Stimulated activated naive CD8-positive, alpha-beta T cell treated with anti-CD3 and anti-CD28 coated beads, Interleukin-15, amount 100 ng/mL, for 72 hours (primary cell): Measurements from ENCODE around the gene GON4L.
A peak's percentile ranks its signal among the peaks of the same experiment; 100 is the strongest.
"Not testable (repeated sequence)": the region's sequence is repeated elsewhere in the genome, so short reads cannot be mapped to it uniquely, and the experiment has no call there.

ENCODE experiments used
- ATAC-seq: fragments of 150-1000 bp; cut with Tn5 transposase; 2 replicates; pipeline ENCODE4 v1.10.0; 2021; ENCODE audit warnings: mild to moderate bottlenecking, moderate library complexity
- DNase-seq, 2 donors: peaks; one replicate each; pipeline ENCODE4 v3.0.0; 2021 to 2022
- H3K27ac Mint-ChIP-seq, 2 donors: one replicate each; pipeline ENCODE4 v1.8.0; 2022; ENCODE audit warnings: mild to moderate bottlenecking in 2 of 2, mixed read lengths in 2 of 2, moderate library complexity in 2 of 2
- H3K27me3 Mint-ChIP-seq: one replicate; pipeline ENCODE4 v1.8.0; 2022; ENCODE audit warnings: mixed read lengths
- H3K4me1 Mint-ChIP-seq: one replicate; pipeline ENCODE4 v1.8.0; 2022; ENCODE audit warnings: mild to moderate bottlenecking, mixed read lengths
- H3K4me3 Mint-ChIP-seq, 2 donors: one replicate each; pipeline ENCODE4 v1.8.0; 2022; ENCODE audit warnings: mild to moderate bottlenecking in 2 of 2, mixed read lengths in 2 of 2, moderate library complexity in 1 of 2
- H3K9me3 Mint-ChIP-seq, 2 donors: one replicate each; pipeline ENCODE4 v1.8.0; 2022; ENCODE audit warnings: mixed read lengths in 2 of 2

The GON4L gene

GRCh38 chr1:155856257-155856974 lies 598 bp downstream of the GON4L start:
- Mint-ChIP-seq H3K4me1 (peaks cover 81% of the 10 kb centered on the region), H3K27me3 (no peaks in the 10 kb centered on the region), H3K9me3 (peaks cover 0 to 4% of the 10 kb centered on the region in 2 donors), H3K4me3 (peak overlapping the region; percentile 100), H3K27ac (peak overlapping the region; percentile 99 to 100)
- no peak for DNase-seq
- ATAC-seq, result no peak

DNA sequence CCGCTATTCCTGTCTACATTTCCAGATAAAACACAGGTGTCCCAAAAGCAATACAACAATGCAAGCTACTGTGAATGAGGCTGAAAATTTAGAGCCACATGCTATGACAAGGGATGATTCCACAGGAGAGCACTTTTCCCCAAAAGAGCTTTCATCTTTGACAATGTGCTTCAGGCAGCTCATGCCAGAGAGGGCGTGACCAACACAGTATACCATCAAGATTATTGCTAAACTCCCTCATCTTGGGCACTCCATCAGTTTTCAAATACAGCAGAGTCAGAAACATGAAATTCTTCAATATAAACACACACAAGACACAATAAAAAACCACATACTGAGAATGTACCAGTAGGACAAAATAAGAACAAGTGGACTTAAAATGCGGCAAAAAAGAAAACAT lies 6.7 kb downstream of the GON4L start:
- peak overlapping the region; percentile 4 to 11 for H3K4me3 Mint-ChIP-seq
- no peaks in the 10 kb centered on the region for H3K27me3 Mint-ChIP-seq
- peaks cover 70% of the 10 kb centered on the region for H3K4me1 Mint-ChIP-seq
- no peak overlapping the region for H3K27ac Mint-ChIP-seq
- H3K9me3 Mint-ChIP-seq, result peaks cover 0 to 4% of the 10 kb centered on the region in 2 donors
- ATAC-seq, result no peak
- DNase-seq, result no peak

DNA sequence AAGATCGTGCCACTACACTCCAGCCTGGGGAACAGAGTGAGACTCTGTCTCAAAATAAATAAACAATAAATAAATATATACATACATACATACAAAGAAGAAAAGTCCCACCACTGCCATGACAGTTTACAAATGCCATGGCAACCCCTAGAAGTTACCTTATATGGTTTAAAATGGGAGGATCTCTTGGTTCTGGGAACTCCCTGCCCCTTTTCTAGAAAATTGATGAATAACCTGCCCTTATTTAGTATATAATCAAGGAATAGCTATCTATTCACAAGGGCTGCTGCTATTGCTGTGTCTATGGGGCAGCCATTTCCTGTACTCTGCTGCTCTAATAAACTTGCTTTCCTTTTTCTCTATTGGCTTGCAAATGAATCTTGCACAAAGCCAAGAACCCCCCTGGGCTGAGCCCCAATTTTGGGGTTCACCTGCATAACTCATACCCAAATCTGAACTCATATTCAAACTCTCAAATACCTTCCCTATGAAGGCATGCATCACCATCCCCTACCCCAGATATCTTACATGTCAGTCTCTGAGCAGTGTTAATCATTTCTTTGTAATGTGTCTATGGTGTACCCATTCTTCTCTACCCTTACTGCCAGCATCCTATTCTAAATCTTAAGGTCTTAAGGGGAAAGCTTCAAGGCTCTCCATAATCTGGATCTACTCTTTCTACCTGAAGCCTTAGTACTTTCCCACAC lies 9.0 kb downstream of the GON4L start:
- H3K4me1 Mint-ChIP-seq, result peaks cover 79% of the 10 kb centered on the region

GRCh38 chr1:155844860-155845421 lies 12.1 kb downstream of the GON4L start:
- Mint-ChIP-seq H3K4me3 (no peak overlapping the region), H3K27ac (no peak overlapping the region), H3K9me3 (no peaks in the 10 kb centered on the region), H3K27me3 (no peaks in the 10 kb centered on the region), H3K4me1 (peaks cover 51% of the 10 kb centered on the region)
- ATAC-seq (no peak), DNase-seq (no peak)

More for the DNA sequence above, 9.0 kb downstream of the GON4L start:
- Mint-ChIP-seq H3K9me3 (peaks cover 0 to 4% of the 10 kb centered on the region in 2 donors), H3K4me3 (peak overlapping the region; percentile 58), H3K27me3 (no peaks in the 10 kb centered on the region), H3K27ac (peak overlapping the region in 1 of 2 donors; percentile 66)
- ATAC-seq (peak; percentile 98), DNase-seq (peak in 1 of 2 donors; percentile 7)

DNA sequence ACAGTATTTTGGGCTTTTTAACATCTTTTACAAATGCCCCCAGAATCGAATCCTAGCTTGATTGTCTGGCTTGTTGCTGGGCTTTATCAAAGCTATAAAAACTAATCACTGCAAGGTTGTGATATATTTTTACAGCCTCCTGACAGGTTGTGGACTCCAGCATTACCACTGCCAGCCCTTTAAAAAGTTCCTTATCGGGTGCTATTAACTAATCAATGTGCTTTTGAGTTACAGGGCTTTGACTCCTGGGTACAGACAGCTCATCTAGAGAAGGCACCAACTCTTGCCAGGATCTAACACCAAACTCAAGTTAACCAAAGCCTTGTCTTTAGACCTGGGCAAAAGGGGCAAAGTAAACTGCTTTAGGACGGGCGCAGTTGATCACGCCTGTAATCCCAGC lies 16.6 kb downstream of the GON4L start:
- no peak overlapping the region for H3K4me3 Mint-ChIP-seq
- DNase-seq (no peak), ATAC-seq (no peak)
- no peaks in the 10 kb centered on the region for H3K27me3 Mint-ChIP-seq
- H3K9me3 Mint-ChIP-seq, result no peaks in the 10 kb centered on the region
- H3K4me1 Mint-ChIP-seq, result peaks cover 36% of the 10 kb centered on the region
- no peak overlapping the region for H3K27ac Mint-ChIP-seq

DNA sequence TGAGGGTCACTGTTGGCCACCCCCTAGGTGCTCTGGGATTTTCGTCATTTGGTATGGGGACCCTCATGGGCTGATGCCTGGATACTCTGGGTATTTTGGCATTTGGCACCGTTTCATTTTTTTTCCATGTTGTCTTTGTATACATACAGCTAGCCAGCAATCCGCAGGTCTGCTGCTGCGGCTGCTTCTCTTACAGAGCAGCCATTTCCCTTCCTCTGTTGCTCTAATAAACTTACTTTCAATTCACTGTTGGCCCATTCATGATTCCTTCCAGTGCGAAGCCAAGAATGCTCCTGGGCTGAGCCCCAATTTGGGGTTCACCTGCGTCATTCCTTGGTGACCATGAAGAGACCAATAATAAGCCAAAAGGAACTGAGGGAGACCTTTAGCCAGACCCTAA lies 21.5 kb downstream of the GON4L start:
- Mint-ChIP-seq H3K27me3 (no peaks in the 10 kb centered on the region), H3K27ac (no peak overlapping the region), H3K4me1 (peaks cover 22% of the 10 kb centered on the region), H3K9me3 (no peaks in the 10 kb centered on the region), H3K4me3 (no peak overlapping the region)
- ATAC-seq (no peak), DNase-seq (no peak)

DNA sequence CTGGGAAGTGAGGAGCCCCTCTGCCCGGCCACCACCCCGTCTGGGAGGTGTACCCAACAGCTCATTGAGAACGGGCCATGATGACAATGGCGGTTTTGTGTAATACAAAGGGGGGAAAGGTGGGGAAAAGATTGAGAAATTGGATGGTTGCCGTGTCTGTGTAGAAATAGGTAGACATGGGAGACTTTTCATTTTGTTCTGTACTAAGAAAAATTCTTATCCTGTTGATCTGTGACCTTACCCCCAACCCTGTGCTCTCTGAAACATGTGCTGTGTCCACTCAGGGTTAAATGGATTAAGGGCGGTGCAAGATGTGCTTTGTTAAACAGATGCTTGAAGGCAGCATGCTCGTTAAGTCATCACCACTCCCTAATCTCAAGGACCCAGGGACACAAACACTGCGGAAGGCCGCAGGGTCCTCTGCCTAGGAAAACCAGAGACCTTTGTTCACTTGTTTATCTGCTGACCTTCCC lies 22.1 kb downstream of the GON4L start:
- ATAC-seq, H3K27me3 Mint-ChIP-seq, H3K4me3 Mint-ChIP-seq, DNase-seq, H3K9me3 Mint-ChIP-seq, H3K27ac Mint-ChIP-seq: not testable (repeated sequence)
- H3K4me1 Mint-ChIP-seq, result peaks cover 22% of the 10 kb centered on the region

GRCh38 chr1:155834296-155834926 lies 22.6 kb downstream of the GON4L start:
- H3K27ac Mint-ChIP-seq, result peak overlapping the region in 1 of 2 donors; percentile 90
- H3K4me1 Mint-ChIP-seq, result peaks cover 22% of the 10 kb centered on the region
- H3K27me3 Mint-ChIP-seq, result no peaks in the 10 kb centered on the region
- no peaks in the 10 kb centered on the region for H3K9me3 Mint-ChIP-seq
- no peak for ATAC-seq
- no peak overlapping the region for H3K4me3 Mint-ChIP-seq
- DNase-seq, result no peak

GRCh38 chr1:155833665-155834295 lies 23.2 kb downstream of the GON4L start:
- no peak for DNase-seq
- H3K27ac Mint-ChIP-seq, result peak overlapping the region in 1 of 2 donors; percentile 90
- H3K9me3 Mint-ChIP-seq, result no peaks in the 10 kb centered on the region
- H3K4me3 Mint-ChIP-seq, result no peak overlapping the region
- H3K27me3 Mint-ChIP-seq, result no peaks in the 10 kb centered on the region
- no peak for ATAC-seq
- H3K4me1 Mint-ChIP-seq, result peaks cover 22% of the 10 kb centered on the region

DNA sequence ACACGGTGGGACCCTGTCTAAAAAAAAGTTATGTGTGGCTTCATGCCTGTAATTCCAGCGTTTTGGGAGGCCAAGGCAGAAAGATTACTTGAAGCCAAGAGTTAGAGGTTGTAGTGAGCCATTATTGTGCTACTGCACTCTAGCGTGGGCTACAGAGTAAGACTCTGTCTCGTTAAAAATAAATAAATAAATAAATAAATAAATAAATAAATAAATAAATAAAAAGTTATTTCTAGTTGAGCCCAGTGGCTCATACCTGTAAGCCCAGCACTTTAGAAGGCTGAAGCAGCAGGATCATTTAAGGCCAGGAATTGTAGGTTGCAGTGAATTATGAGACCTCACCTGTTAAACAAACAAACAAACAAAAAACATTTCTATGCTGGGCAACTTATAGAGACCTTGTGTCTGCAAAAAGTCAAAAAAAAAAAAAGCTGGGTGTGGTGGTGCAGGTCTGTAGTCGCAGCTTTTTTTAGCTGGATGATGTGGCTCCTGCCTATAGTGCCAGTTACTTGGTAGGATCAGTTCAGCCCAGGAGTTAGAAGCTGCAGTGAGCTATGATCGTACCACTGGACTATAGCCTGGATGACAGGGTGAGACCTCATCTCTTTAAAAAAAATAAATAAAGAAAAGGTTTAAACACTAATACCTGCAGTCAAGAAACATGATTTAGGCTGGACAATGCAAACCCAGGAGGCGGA lies 25.6 kb downstream of the GON4L start:
- no peak overlapping the region for H3K4me3 Mint-ChIP-seq
- no peaks in the 10 kb centered on the region for H3K9me3 Mint-ChIP-seq
- H3K27ac Mint-ChIP-seq, result no peak overlapping the region
- DNase-seq (no peak), ATAC-seq (no peak)
- H3K4me1 Mint-ChIP-seq, result peaks cover 8% of the 10 kb centered on the region
- H3K27me3 Mint-ChIP-seq, result no peaks in the 10 kb centered on the region

GRCh38 chr1:155827450-155827849 lies 29.6 kb downstream of the GON4L start:
- no peaks in the 10 kb centered on the region for H3K4me1 Mint-ChIP-seq
- no peak overlapping the region for H3K4me3 Mint-ChIP-seq
- DNase-seq, result no peak
- peak overlapping the region in 1 of 2 donors; percentile 67 for H3K27ac Mint-ChIP-seq
- ATAC-seq, result no peak
- no peaks in the 10 kb centered on the region for H3K9me3 Mint-ChIP-seq
- no peaks in the 10 kb centered on the region for H3K27me3 Mint-ChIP-seq

- Mint-ChIP-seq H3K27ac (no peak overlapping the region), H3K9me3 (no peaks in the 10 kb centered on the region), H3K27me3 (no peaks in the 10 kb centered on the region), H3K4me1 (no peaks in the 10 kb centered on the region), H3K4me3 (no peak overlapping the region)
- DNase-seq (no peak), ATAC-seq (no peak)
These were observed 40.7 kb downstream of the GON4L start for GRCh38 chr1:155816351-155816750.

DNA sequence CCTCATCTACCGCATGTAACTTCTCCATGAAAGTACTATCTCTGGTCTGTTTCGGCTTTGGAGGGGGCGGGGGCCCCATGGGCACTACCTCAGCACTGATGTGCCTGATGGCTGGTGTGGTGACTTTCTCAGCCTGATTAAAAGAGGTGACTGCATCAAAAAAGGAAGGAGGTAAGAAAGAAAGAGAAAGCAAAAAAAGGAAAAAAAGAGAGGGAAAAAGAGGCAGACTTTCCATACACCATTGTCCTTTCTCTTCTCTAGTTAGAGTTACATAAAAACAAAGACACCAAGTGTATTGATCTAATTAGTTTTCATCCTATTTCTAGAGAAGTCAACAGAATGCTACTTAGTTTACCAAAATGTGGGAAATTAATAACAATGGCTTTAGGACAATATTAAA lies 43.3 kb downstream of the GON4L start:
- H3K4me1 Mint-ChIP-seq, result no peaks in the 10 kb centered on the region
- no peak overlapping the region for H3K4me3 Mint-ChIP-seq
- no peak for DNase-seq
- ATAC-seq, result no peak
- H3K27ac Mint-ChIP-seq, result no peak overlapping the region
- H3K27me3 Mint-ChIP-seq, result no peaks in the 10 kb centered on the region
- H3K9me3 Mint-ChIP-seq, result no peaks in the 10 kb centered on the region

- no peak overlapping the region for H3K27ac Mint-ChIP-seq
- ATAC-seq (no peak), DNase-seq (no peak)
- H3K9me3 Mint-ChIP-seq, result no peaks in the 10 kb centered on the region
- no peaks in the 10 kb centered on the region for H3K27me3 Mint-ChIP-seq
- H3K4me1 Mint-ChIP-seq, result no peaks in the 10 kb centered on the region
- no peak overlapping the region for H3K4me3 Mint-ChIP-seq
These were observed 44.1 kb downstream of the GON4L start for GRCh38 chr1:155812878-155813277.

- Mint-ChIP-seq H3K27me3 (no peaks in the 10 kb centered on the region), H3K9me3 (no peaks in the 10 kb centered on the region), H3K4me3 (no peak overlapping the region), H3K4me1 (no peaks in the 10 kb centered on the region), H3K27ac (no peak overlapping the region)
- DNase-seq (no peak), ATAC-seq (no peak)
These were observed 47.9 kb downstream of the GON4L start for GRCh38 chr1:155809088-155809487.
